GM06990 (cell line): Measurements from ENCODE around the gene TMEM163.

Source experiments
- DNase-seq: peaks from one replicate; pipeline ENCODE4 v3.0.0-alpha.2; 2011; ENCODE audit not compliant: insufficient read length; ENCODE audit errors: extremely low read depth
- H3K27me3 ChIP-seq: replicated peaks from 2 replicates; pipeline ENCODE4 v1.6.0; 2011; ENCODE audit warnings: low read length; ENCODE audit not compliant: control insufficient read depth, insufficient read depth
- H3K36me3 ChIP-seq: 2 replicates; pipeline ENCODE4 v1.5.1; 2011; ENCODE audit warnings: low read length; ENCODE audit not compliant: control insufficient read depth, insufficient read depth
- H3K4me3 ChIP-seq: replicated peaks from 2 replicates; pipeline ENCODE4 v1.5.1; 2011; ENCODE audit warnings: low read depth, mild to moderate bottlenecking, control low read depth, low read length
- CTCF ChIP-seq: IDR thresholded peaks from 2 replicates; pipeline ENCODE4 v1.5.1; 2011; ENCODE audit warnings: low read length, control low read depth, mild to moderate bottlenecking, inconsistent platforms; ENCODE audit not compliant: insufficient read depth, poor library complexity, severe bottlenecking

TMEM163 gene

GRCh38 chr2:134553657-134554056, 165.1 kb downstream of the TMEM163 start:
- no peak overlapping the region for H3K4me3 ChIP-seq

GRCh38 chr2:134550566-134551164, 168.1 kb downstream of the TMEM163 start:
- no peak overlapping the region for H3K4me3 ChIP-seq
- TF ChIP-seq CTCF = no peak
- H3K36me3 ChIP-seq = no peaks in the 10 kb centered on the region
- no peak for DNase-seq
- H3K27me3 ChIP-seq = no peaks in the 10 kb centered on the region; the same call in none of the 2 replicates

More at GRCh38 chr2:134553657-134554056, 165.1 kb downstream of the TMEM163 start:
- Histone ChIP-seq H3K36me3 (no peaks in the 10 kb centered on the region), H3K27me3 (no peaks in the 10 kb centered on the region; the same call in none of the 2 replicates)
- DNase-seq = no peak
- no peak for TF ChIP-seq CTCF

- Histone ChIP-seq H3K36me3 (no peaks in the 10 kb centered on the region), H3K27me3 (no peaks in the 10 kb centered on the region; the same call in none of the 2 replicates), H3K4me3 (no peak overlapping the region)
- DNase-seq = no peak
- no peak for TF ChIP-seq CTCF
Measured at GRCh38 chr2:134549104-134549503, 169.7 kb downstream of the TMEM163 start.

DNA sequence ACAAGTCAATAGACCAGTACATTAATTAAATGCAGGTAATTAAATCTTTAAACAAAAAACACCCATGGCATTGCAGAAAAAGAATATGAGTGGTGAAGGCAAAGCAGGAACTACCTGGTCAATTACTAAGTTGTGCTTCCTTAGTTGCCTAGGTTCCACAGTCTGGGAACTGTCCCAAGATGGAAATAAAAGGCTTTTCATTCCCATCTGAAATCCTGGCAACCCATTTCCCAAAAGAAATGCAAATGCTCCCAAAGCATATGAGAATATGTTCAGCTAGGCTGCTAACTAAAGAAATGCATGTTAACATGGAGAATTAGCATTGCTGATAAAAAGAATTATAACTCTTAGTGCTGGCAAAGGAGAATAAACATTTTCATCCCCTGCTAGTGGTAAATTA, 177.8 kb downstream of the TMEM163 start:
- Histone ChIP-seq H3K27me3 (no peaks in the 10 kb centered on the region; the same call in 1 of the 2 replicates), H3K36me3 (no peaks in the 10 kb centered on the region), H3K4me3 (no peak overlapping the region)
- DNase-seq = no peak
- TF ChIP-seq CTCF = no peak

- Histone ChIP-seq H3K36me3 (no peaks in the 10 kb centered on the region), H3K27me3 (no peaks in the 10 kb centered on the region; the same call in 1 of the 2 replicates), H3K4me3 (no peak overlapping the region)
- TF ChIP-seq CTCF = no peak
- DNase-seq = no peak
Measured at GRCh38 chr2:134539981-134540380, 178.8 kb downstream of the TMEM163 start.

DNA sequence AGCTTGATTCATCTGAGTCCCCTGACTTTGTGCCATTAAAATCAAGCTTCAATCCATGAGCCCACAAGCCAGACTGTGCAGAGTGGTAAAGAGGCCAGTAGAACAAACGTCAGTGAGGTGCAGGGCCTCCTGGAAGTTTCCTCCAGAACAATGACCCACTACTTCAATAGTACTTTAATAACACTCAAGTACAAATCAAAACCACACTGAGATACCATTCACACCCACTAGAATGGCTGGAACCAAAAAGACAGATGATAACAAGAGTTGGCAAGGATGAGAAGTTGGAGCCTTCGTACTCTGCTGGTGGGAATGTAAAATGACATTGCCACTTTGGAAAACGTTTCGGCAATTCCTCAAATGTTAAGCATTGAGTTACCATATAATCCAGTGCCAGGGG, 181.1 kb downstream of the TMEM163 start:
- H3K4me3 ChIP-seq = no peak overlapping the region
- H3K27me3 ChIP-seq = no peaks in the 10 kb centered on the region
- no peak for DNase-seq
- TF ChIP-seq CTCF = no peak
- H3K36me3 ChIP-seq = no peaks in the 10 kb centered on the region
